ENCODE measurements around the gene NR4A2. TPM values are rescaled to one million over a fixed set of nuclear protein-coding genes. Genes with fewer than 3 reads are reported as not detected.

The NR4A2 gene
- total RNA-seq: 4.0 TPM
- long read RNA-seq, partial matches to known transcripts: 0 of 8 reads
- long read RNA-seq, other reads (novel, unspliced or antisense): 8 of 8 reads

GRCh38 chr2:156332534-156333273, at the start of gene NR4A2:
NR4A2 (minus strand) TSS chr2:156332721; CDS start chr2:156330186, 2,535 bp downstream.
- peaks cover 32% of the 10 kb centered on the region for H3K4me1 ChIP-seq
- H3K27ac ChIP-seq: peak within 1 kb of the TSS; percentile 99
- peak within 1 kb of the TSS; percentile 87 for H3K4me3 ChIP-seq
- intact Hi-C loops (cut with DNase I): no loop called here
- H3K9me3 ChIP-seq: no peaks in the 10 kb centered on the region
- no peak for TF ChIP-seq CTCF (IDR thresholded peaks at IDR 0.05)
- DNase-seq (peak; percentile 94), ATAC-seq (peak; percentile 85 to 89)
- no peaks in the 10 kb centered on the region for H3K36me3 ChIP-seq
- peaks cover 21% of the 10 kb centered on the region for H3K27me3 ChIP-seq (ENCODE audit: low read depth)

- no peak overlapping the region for H3K4me3 ChIP-seq
- intact Hi-C loops (cut with DNase I): no loop called here
- peaks cover 3% of the 10 kb centered on the region for H3K9me3 ChIP-seq
- H3K36me3 ChIP-seq: no peaks in the 10 kb centered on the region
- no peak for TF ChIP-seq CTCF (IDR thresholded peaks at IDR 0.05)
- DNase-seq: no peak
- ATAC-seq: no peak
- H3K27ac ChIP-seq: no peak overlapping the region
- H3K4me1 ChIP-seq: no peaks in the 10 kb centered on the region
- H3K27me3 ChIP-seq (ENCODE audit: low read depth): no peaks in the 10 kb centered on the region
These were observed 47.7 kb upstream of the NR4A2 start for GRCh38 chr2:156380117-156380645.

GRCh38 chr2:156379714-156380113, 47.2 kb upstream of the NR4A2 start:
- no peaks in the 10 kb centered on the region for H3K27me3 ChIP-seq (ENCODE audit: low read depth)
- H3K9me3 ChIP-seq: peaks cover 3% of the 10 kb centered on the region
- H3K27ac ChIP-seq: no peak overlapping the region
- TF ChIP-seq CTCF (IDR thresholded peaks at IDR 0.05): no peak
- intact Hi-C loops (cut with DNase I): no loop called here
- no peak overlapping the region for H3K4me3 ChIP-seq
- no peaks in the 10 kb centered on the region for H3K4me1 ChIP-seq
- ATAC-seq (no peak), DNase-seq (no peak)
- H3K36me3 ChIP-seq: no peaks in the 10 kb centered on the region

- Histone ChIP-seq H3K9me3 (peaks cover 3% of the 10 kb centered on the region), H3K4me1 (no peaks in the 10 kb centered on the region), H3K27me3 (ENCODE audit: low read depth) (no peaks in the 10 kb centered on the region), H3K4me3 (no peak overlapping the region), H3K36me3 (no peaks in the 10 kb centered on the region), H3K27ac (no peak overlapping the region)
- intact Hi-C loops (cut with DNase I): no loop called here
- no peak for TF ChIP-seq CTCF (IDR thresholded peaks at IDR 0.05)
- ATAC-seq: no peak
- DNase-seq: no peak
These were observed 46.5 kb upstream of the NR4A2 start for GRCh38 chr2:156379071-156379470.

GRCh38 chr2:156366753-156367152, 34.2 kb upstream of the NR4A2 start:
- DNase-seq (no peak), ATAC-seq (no peak)
- Histone ChIP-seq H3K36me3 (no peaks in the 10 kb centered on the region), H3K27ac (no peak overlapping the region), H3K9me3 (no peaks in the 10 kb centered on the region), H3K27me3 (ENCODE audit: low read depth) (no peaks in the 10 kb centered on the region), H3K4me1 (no peaks in the 10 kb centered on the region), H3K4me3 (no peak overlapping the region)
- intact Hi-C loops (cut with DNase I): no loop called here
- no peak for TF ChIP-seq CTCF (IDR thresholded peaks at IDR 0.05)
